Lung (tissue), 12 donors: ENCODE results near the gene TDRD7. TPM values are rescaled to one million over a fixed set of nuclear protein-coding genes. Genes with fewer than 3 reads are reported as not detected.

Experiments used
- ATAC-seq: fragments of 200-7000 bp; cut with Tn5 transposase; one replicate; pipeline ENCODE4 v1.9.1; 2020; ENCODE audit warnings: moderate number of reproducible peaks; ENCODE audit not compliant: insufficient read depth, low FRiP score
- DNase-seq, 3 donors: peaks; one replicate each; pipeline ENCODE4 v3.0.0-alpha.2; 2013 to 2017
- H3K27ac ChIP-seq, 2 donors: one replicate each; pipeline ENCODE4 v1.5.1; 2013; ENCODE audit warnings: mild to moderate bottlenecking in 2 of 2, moderate library complexity in 2 of 2, control low read depth in 1 of 2, inconsistent platforms in 1 of 2, low read depth in 1 of 2, low read length in 1 of 2
- H3K27me3 ChIP-seq, 3 donors: one replicate each; pipeline ENCODE4 v1.5.1; 2013; ENCODE audit warnings: low read length in 2 of 3; ENCODE audit not compliant: control insufficient read depth in 3 of 3, insufficient read depth in 3 of 3
- H3K36me3 ChIP-seq, 4 donors: one replicate each; pipeline ENCODE4 v1.5.1; 2013; ENCODE audit warnings: low read length in 4 of 4, mild to moderate bottlenecking in 1 of 4, moderate library complexity in 1 of 4; ENCODE audit not compliant: control insufficient read depth in 4 of 4, insufficient read depth in 4 of 4
- H3K4me1 ChIP-seq, 5 donors: one replicate each; pipeline ENCODE4 v1.5.1; 2013; ENCODE audit warnings: low read length in 5 of 5, mild to moderate bottlenecking in 2 of 5, moderate library complexity in 1 of 5; ENCODE audit not compliant: control insufficient read depth in 5 of 5, insufficient read depth in 5 of 5
- H3K4me3 ChIP-seq: one replicate; pipeline ENCODE4 v1.5.1; 2013; ENCODE audit warnings: mild to moderate bottlenecking, control low read depth, moderate library complexity
- H3K9ac ChIP-seq, 2 donors: one replicate each; pipeline ENCODE4 v1.5.1; 2013; ENCODE audit warnings: low read length in 2 of 2, control low read depth in 1 of 2; ENCODE audit not compliant: insufficient read depth in 1 of 2
- H3K9me3 ChIP-seq, 4 donors: one replicate each; pipeline ENCODE4 v1.5.1; 2013; ENCODE audit warnings: low read length in 3 of 4, mild to moderate bottlenecking in 1 of 4, moderate library complexity in 1 of 4; ENCODE audit not compliant: control insufficient read depth in 4 of 4, insufficient read depth in 3 of 4
- WGBS, 2 donors: extraction: QIAGEN DNeasy Blood & Tissue Kit; methylation state at CpG; one replicate each; pipeline ENCODE4 v1.1.7; 2013; 5-methylcytosine and 5-hydroxymethylcytosine counted together
- polyA plus RNA-seq, 2 donors: library from polyadenylated mRNA; stranded (reverse); fragments of 200-250 nt; gene quantifications; one replicate each; pipeline ENCODE4 v1.2.1, GENCODE V29; 2013
- total RNA-seq, 2 donors: library from RNA; depleted of rRNA in 1 of 2; stranded (reverse); fragments of >200 nt in 1 of 2; gene quantifications; one replicate each; pipeline ENCODE4 v1.2.1, GENCODE V29; 2014 to 2021
- TF ChIP-seq, protein P1 (sequence below): IDR thresholded peaks from 2 replicates; pipeline ENCODE4 v1.5.1; 2012; ENCODE audit warnings: mild to moderate bottlenecking; ENCODE audit errors: control extremely low read depth, extremely low read depth
- donor health status: control.
- donor health status: control.
- donor health status: Bipolar disorder and iron deficiency.
- donor health status: healthy.
- donor health status: DM: yes; HTN: yes; CAD: no.

TDRD7 gene
- total and polyA plus RNA-seq, 4 donors = 6.8 to 13.3 (median 11.7) TPM

DNA sequence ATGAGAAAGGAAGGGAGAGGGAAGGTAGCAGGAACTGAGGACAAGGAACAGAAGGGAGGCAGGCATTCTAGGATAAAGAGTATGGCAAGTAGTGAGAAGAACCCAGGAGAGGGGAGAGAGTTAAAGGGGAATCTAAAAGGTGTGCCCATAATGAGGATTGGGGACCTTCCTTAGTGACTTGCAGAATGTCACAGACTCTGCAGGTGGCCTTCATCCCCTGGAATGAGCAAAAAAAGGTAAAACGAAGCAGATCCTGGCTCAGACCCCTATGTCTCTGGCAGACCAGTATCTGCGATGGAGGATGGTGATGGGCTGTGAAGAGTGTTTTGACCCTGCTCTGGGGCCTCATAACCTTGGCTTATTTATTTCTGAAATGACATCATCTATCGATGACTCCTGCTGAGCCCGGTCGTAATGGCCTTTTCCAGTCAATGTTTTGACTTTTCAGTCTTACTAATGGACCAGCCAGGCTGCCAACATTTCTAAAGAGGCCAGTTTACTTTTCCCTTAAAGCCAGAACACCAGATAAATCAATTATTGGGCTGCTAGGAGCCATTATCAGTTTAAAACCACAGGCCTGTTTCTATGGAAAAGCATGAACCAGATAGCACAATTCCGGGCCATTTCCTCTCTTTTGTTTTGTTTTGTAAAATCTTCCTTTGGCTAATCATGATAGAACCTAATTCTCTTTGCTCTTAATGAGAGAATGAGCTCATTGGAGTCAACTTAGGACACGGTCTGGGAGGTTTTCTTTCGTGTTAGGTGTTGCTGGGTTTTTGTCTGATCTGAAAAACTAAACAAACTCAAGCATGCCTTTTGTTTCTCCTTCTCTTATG lies 92.7 kb downstream of the TDRD7 start:
- no peak overlapping the region for H3K9ac ChIP-seq
- peak overlapping the region in 1 of 2 donors; percentile 93 for H3K27ac ChIP-seq
- H3K27me3 ChIP-seq = peaks cover 0 to 66% (median 56%) of the 10 kb centered on the region in 3 donors
- no peaks in the 10 kb centered on the region for H3K9me3 ChIP-seq
- DNase-seq = no peak
- no peaks in the 10 kb centered on the region for H3K36me3 ChIP-seq
- no peak overlapping the region for H3K4me3 ChIP-seq
- ATAC-seq = no peak
- 66 to 83% methylated on average over 8 of the region's 8 CpGs for WGBS, 2 donors
- TF ChIP-seq, protein P1, sequence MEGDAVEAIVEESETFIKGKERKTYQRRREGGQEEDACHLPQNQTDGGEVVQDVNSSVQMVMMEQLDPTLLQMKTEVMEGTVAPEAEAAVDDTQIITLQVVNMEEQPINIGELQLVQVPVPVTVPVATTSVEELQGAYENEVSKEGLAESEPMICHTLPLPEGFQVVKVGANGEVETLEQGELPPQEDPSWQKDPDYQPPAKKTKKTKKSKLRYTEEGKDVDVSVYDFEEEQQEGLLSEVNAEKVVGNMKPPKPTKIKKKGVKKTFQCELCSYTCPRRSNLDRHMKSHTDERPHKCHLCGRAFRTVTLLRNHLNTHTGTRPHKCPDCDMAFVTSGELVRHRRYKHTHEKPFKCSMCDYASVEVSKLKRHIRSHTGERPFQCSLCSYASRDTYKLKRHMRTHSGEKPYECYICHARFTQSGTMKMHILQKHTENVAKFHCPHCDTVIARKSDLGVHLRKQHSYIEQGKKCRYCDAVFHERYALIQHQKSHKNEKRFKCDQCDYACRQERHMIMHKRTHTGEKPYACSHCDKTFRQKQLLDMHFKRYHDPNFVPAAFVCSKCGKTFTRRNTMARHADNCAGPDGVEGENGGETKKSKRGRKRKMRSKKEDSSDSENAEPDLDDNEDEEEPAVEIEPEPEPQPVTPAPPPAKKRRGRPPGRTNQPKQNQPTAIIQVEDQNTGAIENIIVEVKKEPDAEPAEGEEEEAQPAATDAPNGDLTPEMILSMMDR = no peak
- peaks cover 0 to 12% (median 10%) of the 10 kb centered on the region in 5 donors for H3K4me1 ChIP-seq

DNA sequence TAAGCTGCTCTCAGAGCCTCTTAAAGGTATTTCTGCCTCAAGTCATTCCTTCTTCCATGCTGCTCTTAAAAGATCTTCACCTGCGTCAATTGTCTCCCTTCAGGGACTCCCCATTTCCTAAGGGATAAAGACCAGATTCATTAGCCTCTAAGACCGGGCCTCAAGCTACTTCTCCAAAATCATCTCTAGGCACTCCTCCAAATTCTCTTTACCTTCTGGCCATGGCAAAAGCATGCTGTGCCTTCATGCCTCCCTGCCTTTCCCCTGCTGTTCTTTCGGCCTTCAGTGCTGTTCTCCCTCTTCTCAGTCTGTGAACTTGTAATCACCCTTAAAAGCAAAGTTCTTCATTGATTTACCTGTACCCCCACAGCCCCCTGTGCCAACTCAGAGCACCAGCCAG lies 93.9 kb downstream of the TDRD7 start:
- no peaks in the 10 kb centered on the region for H3K36me3 ChIP-seq
- H3K27me3 ChIP-seq = peaks cover 0 to 53% (median 45%) of the 10 kb centered on the region in 3 donors
- DNase-seq (no peak), ATAC-seq (no peak)
- H3K9ac ChIP-seq = no peak overlapping the region
- TF ChIP-seq, protein P1 = no peak
- peak overlapping the region in 1 of 2 donors; percentile 5 for H3K27ac ChIP-seq
- peaks cover 0 to 13% (median 10%) of the 10 kb centered on the region in 5 donors for H3K4me1 ChIP-seq
- no peak overlapping the region for H3K4me3 ChIP-seq
- 92 to 96% methylated on average over 3 of the region's 3 CpGs for WGBS, 2 donors
- H3K9me3 ChIP-seq = no peaks in the 10 kb centered on the region

DNA sequence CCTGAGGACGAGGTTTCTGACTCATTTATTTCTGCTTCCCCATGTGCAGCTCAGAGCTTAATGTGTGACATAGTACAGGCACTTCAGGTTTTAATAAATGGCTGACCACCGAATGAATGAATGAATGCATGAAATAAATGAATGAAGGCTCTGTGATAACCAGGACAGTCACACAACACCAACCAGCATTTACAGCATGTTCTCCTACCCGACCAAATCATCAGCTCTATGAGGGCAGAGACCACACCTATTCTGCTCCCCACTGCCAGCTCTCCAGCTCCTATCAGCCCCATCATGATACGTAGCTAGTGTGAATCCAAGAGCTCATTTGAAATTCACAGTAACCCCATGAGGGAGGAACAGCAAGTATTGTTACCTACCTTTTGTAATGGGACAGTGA lies 94.4 kb downstream of the TDRD7 start:
- no peak overlapping the region for H3K4me3 ChIP-seq
- peaks cover 0 to 12% (median 10%) of the 10 kb centered on the region in 5 donors for H3K4me1 ChIP-seq
- H3K9me3 ChIP-seq = no peaks in the 10 kb centered on the region
- peaks cover 0 to 49% (median 41%) of the 10 kb centered on the region in 3 donors for H3K27me3 ChIP-seq
- no peak for ATAC-seq
- DNase-seq = no peak
- H3K27ac ChIP-seq = peak overlapping the region in 1 of 2 donors; percentile 5
- WGBS, 2 donors = 86% methylated on average over 4 of the region's 4 CpGs
- H3K9ac ChIP-seq = no peak overlapping the region
- TF ChIP-seq, protein P1 = no peak
- no peaks in the 10 kb centered on the region for H3K36me3 ChIP-seq
